ENCODE measurements around the gene GPR142. TPM values are rescaled to one million over a fixed set of nuclear protein-coding genes. Genes with fewer than 3 reads are reported as not detected.

The GPR142 gene
- total and polyA plus RNA-seq, 8 donors: not detected

- intact Hi-C loops (cut with DNase I; ENCODE audit: low total_unique reads): no loop called here
- H3K36me3 ChIP-seq: no peaks in the 10 kb centered on the region
- TF ChIP-seq EP300 (IDR thresholded peaks at IDR 0.05) (no peak), POLR2AphosphoS5 (IDR thresholded peaks at IDR 0.05) (no peak), POLR2A (IDR thresholded peaks at IDR 0.05) (no peak), CTCF (IDR thresholded peaks at IDR 0.05) (no peak)
- DNase-seq: no peak
- H3K9me3 ChIP-seq: no peaks in the 10 kb centered on the region
- peaks cover 18 to 41% (median 31%) of the 10 kb centered on the region in 4 donors for H3K4me1 ChIP-seq
- H3K27me3 ChIP-seq: no peaks in the 10 kb centered on the region
- 87 to 91% (median 88%) methylated on average over 3 of the region's 3 CpGs for WGBS, 5 donors
- H3K4me3 ChIP-seq: no peak overlapping the region
- no peak overlapping the region for H3K27ac ChIP-seq
Observed at GRCh38 chr17:74385201-74385600, 17.9 kb downstream of the GPR142 start.

- DNase-seq: peak in 1 of 2 donors; percentile 57
- no peak for TF ChIP-seq EP300 (IDR thresholded peaks at IDR 0.05)
- no peak for TF ChIP-seq CTCF (IDR thresholded peaks at IDR 0.05)
- TF ChIP-seq POLR2A (IDR thresholded peaks at IDR 0.05): no peak
- TF ChIP-seq POLR2AphosphoS5 (IDR thresholded peaks at IDR 0.05): no peak
Observed at GRCh38 chr17:74386386-74386785, 19.1 kb downstream of the GPR142 start.

GRCh38 chr17:74387365-74388218 is 20.3 kb downstream of the GPR142 start:
- H3K4me1 ChIP-seq: peaks cover 7 to 26% (median 17%) of the 10 kb centered on the region in 4 donors
- H3K36me3 ChIP-seq: no peaks in the 10 kb centered on the region
- H3K27ac ChIP-seq: peak overlapping the region in 2 of 5 donors; percentile 36 to 38
- no peaks in the 10 kb centered on the region for H3K27me3 ChIP-seq
- peak in 1 of 2 donors; percentile 43 for DNase-seq
- H3K9me3 ChIP-seq: no peaks in the 10 kb centered on the region
- 63 to 75% (median 70%) methylated on average over 14 to 17 of the region's 17 CpGs for WGBS, 5 donors
- intact Hi-C loops (cut with DNase I; ENCODE audit: low total_unique reads): no loop called here
- TF ChIP-seq POLR2AphosphoS5 (IDR thresholded peaks at IDR 0.05) (no peak), CTCF (IDR thresholded peaks at IDR 0.05) (peak in 2 of 7 experiments; percentile 15 to 22)
- no peak overlapping the region for H3K4me3 ChIP-seq

More at GRCh38 chr17:74386386-74386785, 19.1 kb downstream of the GPR142 start:
- intact Hi-C loops (cut with DNase I; ENCODE audit: low total_unique reads): no loop called here
- Histone ChIP-seq H3K27ac (no peak overlapping the region), H3K36me3 (no peaks in the 10 kb centered on the region), H3K4me1 (peaks cover 7 to 29% (median 23%) of the 10 kb centered on the region in 4 donors), H3K4me3 (no peak overlapping the region), H3K9me3 (no peaks in the 10 kb centered on the region), H3K27me3 (no peaks in the 10 kb centered on the region)
- 55 to 71% (median 67%) methylated on average over 8 of the region's 8 CpGs for WGBS, 5 donors

- intact Hi-C loops (cut with DNase I; ENCODE audit: low total_unique reads): no loop called here
- Histone ChIP-seq H3K4me1 (peaks cover 7 to 26% (median 18%) of the 10 kb centered on the region in 4 donors), H3K27ac (peak overlapping the region; percentile 6 to 43 (median 36)), H3K36me3 (no peaks in the 10 kb centered on the region), H3K27me3 (no peaks in the 10 kb centered on the region), H3K4me3 (no peak overlapping the region), H3K9me3 (no peaks in the 10 kb centered on the region)
- 51 to 72% (median 62%) methylated on average over 11 to 12 of the region's 12 CpGs for WGBS, 5 donors
- TF ChIP-seq POLR2AphosphoS5 (IDR thresholded peaks at IDR 0.05): no peak
- no peak for TF ChIP-seq CTCF (IDR thresholded peaks at IDR 0.05)
- TF ChIP-seq EP300 (IDR thresholded peaks at IDR 0.05): no peak
- TF ChIP-seq POLR2A (IDR thresholded peaks at IDR 0.05): no peak
- peak in 1 of 2 donors; percentile 68 for DNase-seq
Observed at GRCh38 chr17:74389084-74389753, 21.9 kb downstream of the GPR142 start.

Measured in stomach (tissue), 9 donors.